ENCODE data around the gene C2. TPM values are rescaled to one million over a fixed set of nuclear protein-coding genes. Genes with fewer than 3 reads are reported as not detected.
"Not testable (repeated sequence)": the region's sequence is repeated elsewhere in the genome, so short reads cannot be mapped to it uniquely, and the experiment has no call there.

Gene C2

DNA sequence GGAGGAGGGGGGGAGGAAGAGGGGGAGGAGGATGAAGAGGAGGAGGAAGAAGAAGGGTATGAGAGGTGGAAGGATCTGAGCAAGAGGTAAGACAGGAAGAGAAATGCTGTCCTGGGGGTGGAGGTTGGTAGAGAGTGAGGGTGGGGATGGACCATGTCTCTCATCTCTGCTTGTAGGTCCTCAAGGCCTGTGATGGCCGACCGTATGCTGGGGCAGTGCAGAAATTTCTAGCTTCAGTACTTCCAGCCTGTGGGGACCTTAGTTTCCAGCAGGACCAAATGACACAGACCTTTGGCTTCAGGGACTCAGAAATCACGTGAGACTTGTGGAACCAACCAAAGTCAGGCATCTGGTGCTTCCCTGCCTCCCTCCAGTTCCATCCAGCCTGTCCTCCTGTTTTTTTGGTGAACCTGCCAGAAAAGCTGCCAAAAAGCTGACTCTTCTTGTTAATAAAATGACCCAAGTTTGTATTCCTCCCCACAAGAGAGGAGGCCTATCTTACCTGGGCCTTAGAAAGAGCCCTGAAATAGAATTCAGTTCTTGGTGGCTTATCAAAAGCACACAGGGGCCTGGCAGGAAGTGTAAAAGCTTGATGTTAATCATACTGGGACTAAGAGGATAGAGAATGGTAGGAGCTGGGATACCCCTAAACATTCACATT, 51.9 kb downstream of the C2 start:
- Histone ChIP-seq H3K27ac (replicated peaks) (no peak overlapping the region), H3K27me3 (ENCODE audit: insufficient read depth, poor library complexity, severe bottlenecking) (no peaks in the 10 kb centered on the region), H3K4me3 (replicated peaks; ENCODE audit: insufficient read depth, low read length) (no peak overlapping the region)
- TF ChIP-seq POLR2AphosphoS5 (IDR thresholded peaks at IDR 0.05; ENCODE audit: low read depth) (no peak), SPI1 (IDR thresholded peaks at IDR 0.05; ENCODE audit: borderline replicate concordance, low read depth) (no peak), GABPA (IDR thresholded peaks at IDR 0.05; ENCODE audit: low read depth) (no peak)
- TF ChIP-seq, protein P1, sequence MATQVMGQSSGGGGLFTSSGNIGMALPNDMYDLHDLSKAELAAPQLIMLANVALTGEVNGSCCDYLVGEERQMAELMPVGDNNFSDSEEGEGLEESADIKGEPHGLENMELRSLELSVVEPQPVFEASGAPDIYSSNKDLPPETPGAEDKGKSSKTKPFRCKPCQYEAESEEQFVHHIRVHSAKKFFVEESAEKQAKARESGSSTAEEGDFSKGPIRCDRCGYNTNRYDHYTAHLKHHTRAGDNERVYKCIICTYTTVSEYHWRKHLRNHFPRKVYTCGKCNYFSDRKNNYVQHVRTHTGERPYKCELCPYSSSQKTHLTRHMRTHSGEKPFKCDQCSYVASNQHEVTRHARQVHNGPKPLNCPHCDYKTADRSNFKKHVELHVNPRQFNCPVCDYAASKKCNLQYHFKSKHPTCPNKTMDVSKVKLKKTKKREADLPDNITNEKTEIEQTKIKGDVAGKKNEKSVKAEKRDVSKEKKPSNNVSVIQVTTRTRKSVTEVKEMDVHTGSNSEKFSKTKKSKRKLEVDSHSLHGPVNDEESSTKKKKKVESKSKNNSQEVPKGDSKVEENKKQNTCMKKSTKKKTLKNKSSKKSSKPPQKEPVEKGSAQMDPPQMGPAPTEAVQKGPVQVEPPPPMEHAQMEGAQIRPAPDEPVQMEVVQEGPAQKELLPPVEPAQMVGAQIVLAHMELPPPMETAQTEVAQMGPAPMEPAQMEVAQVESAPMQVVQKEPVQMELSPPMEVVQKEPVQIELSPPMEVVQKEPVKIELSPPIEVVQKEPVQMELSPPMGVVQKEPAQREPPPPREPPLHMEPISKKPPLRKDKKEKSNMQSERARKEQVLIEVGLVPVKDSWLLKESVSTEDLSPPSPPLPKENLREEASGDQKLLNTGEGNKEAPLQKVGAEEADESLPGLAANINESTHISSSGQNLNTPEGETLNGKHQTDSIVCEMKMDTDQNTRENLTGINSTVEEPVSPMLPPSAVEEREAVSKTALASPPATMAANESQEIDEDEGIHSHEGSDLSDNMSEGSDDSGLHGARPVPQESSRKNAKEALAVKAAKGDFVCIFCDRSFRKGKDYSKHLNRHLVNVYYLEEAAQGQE (IDR thresholded peaks at IDR 0.05; ENCODE audit: insufficient replicate concordance, low read depth), result no peak
- TF ChIP-seq, protein P2, sequence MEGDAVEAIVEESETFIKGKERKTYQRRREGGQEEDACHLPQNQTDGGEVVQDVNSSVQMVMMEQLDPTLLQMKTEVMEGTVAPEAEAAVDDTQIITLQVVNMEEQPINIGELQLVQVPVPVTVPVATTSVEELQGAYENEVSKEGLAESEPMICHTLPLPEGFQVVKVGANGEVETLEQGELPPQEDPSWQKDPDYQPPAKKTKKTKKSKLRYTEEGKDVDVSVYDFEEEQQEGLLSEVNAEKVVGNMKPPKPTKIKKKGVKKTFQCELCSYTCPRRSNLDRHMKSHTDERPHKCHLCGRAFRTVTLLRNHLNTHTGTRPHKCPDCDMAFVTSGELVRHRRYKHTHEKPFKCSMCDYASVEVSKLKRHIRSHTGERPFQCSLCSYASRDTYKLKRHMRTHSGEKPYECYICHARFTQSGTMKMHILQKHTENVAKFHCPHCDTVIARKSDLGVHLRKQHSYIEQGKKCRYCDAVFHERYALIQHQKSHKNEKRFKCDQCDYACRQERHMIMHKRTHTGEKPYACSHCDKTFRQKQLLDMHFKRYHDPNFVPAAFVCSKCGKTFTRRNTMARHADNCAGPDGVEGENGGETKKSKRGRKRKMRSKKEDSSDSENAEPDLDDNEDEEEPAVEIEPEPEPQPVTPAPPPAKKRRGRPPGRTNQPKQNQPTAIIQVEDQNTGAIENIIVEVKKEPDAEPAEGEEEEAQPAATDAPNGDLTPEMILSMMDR (IDR thresholded peaks at IDR 0.05; ENCODE audit: insufficient read depth, low read length), result no peak
- DNase-seq (ENCODE audit: low read depth in 1 of 2, low spot score in 1 of 2), result no peak

DNA sequence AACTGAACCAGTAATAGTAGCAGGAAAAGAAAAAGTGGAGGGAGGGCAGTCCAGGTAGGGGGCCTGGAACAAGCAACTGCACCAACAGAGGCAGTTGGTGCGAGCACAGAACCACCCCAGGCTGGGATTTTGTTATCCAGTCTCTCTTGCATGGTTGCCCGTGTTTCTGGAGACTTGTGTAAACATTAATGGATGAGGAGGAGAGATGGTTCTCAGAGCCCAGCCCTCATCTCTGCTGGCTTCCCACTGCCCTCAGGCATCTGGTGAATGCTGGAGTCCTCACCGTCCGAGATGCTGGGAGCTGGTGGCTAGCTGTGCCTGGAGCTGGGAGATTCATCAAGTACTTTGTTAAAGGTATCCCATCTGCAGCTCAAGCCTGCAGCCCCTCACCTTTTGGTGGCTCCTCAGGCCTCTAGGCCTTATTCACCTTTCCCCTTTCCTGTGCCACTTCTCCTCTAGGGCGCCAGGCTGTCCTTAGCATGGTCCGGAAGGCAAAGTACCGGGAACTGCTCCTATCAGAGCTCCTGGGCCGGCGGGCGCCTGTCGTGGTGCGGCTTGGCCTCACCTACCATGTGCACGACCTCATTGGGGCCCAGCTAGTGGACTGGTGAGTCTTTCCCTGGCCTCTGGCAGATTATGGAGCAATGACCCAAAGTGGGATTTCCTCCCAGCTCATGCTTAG, 52.8 kb downstream of the C2 start:
- not testable (repeated sequence) for DNase-seq (ENCODE audit: low read depth in 1 of 2, low spot score in 1 of 2); H3K27ac ChIP-seq (replicated peaks); H3K27me3 ChIP-seq (ENCODE audit: insufficient read depth, poor library complexity, severe bottlenecking); H3K4me3 ChIP-seq (replicated peaks; ENCODE audit: insufficient read depth, low read length)

DNA sequence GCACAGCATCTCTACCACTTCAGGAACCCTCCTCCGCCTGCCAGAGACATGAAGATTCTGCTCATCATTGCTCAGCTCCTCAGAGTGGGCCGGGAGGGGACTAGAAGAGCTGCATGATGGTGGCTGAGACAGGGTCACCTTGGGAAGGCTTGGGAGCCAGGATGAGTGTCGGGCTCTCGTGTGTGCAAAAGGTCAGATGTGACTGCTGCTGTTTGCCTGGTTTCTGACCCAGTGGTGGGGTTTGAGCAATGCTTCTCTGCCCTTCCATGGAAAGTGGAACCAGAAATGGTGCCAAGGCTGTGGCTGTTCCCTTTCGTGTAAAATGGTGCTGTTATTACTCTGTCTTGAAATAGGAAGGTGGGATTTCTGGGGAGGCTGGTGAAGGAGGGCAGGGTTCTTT, 53.5 kb downstream of the C2 start:
- H3K27ac ChIP-seq (replicated peaks); H3K4me3 ChIP-seq (replicated peaks; ENCODE audit: insufficient read depth, low read length); H3K27me3 ChIP-seq (ENCODE audit: insufficient read depth, poor library complexity, severe bottlenecking); DNase-seq (ENCODE audit: low read depth in 1 of 2, low spot score in 1 of 2): not testable (repeated sequence)

DNA sequence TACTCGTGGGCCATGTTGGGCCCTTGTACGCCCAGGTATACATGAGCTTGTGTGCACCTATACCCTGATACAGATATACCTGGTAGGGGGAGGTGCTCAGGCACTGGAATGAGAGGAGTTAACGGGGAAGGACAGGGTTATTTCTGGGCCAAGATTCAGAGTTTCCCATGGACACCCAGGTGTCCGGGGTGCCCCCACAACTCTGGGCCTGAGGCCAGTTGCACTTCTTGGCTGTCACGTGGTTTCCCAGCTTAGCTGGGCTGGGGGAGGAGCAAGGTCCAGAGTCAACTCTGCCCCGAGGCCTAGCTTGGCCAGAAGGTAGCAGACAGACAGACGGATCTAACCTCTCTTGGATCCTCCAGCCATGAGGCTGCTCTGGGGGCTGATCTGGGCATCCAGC, 54.2 kb downstream of the C2 start, which contains the start of gene C4A:
Gene C4A, plus strand, starts transcription at position 314 of the 400 bp plus-strand sequence. Its CDS starts 51 bp downstream, at position 365.
- not testable (repeated sequence) for H3K27ac ChIP-seq (replicated peaks); H3K4me3 ChIP-seq (replicated peaks; ENCODE audit: insufficient read depth, low read length); DNase-seq (ENCODE audit: low read depth in 1 of 2, low spot score in 1 of 2); H3K27me3 ChIP-seq (ENCODE audit: insufficient read depth, poor library complexity, severe bottlenecking)

DNA sequence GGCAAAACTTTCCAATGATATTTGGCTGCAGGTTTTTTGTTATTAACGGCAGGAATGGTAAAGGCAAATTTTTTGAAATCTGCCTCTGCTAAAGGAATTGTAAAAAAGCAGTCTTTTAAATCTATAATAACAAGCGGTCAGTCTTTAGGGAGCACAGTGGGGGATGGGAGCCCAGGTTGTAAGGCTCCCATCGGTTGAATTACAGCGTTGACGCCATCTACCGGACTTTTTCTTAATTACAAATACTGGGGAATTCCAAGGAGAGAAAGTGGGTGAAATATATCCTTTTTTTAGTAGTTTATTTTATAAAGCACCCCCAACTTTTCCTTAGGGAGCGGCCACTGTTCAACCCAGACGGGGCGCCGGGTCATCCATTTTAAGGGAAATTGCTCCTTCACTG, 61.8 kb downstream of the C2 start:
- not testable (repeated sequence) for H3K4me3 ChIP-seq (replicated peaks; ENCODE audit: insufficient read depth, low read length); H3K27me3 ChIP-seq (ENCODE audit: insufficient read depth, poor library complexity, severe bottlenecking); H3K27ac ChIP-seq (replicated peaks); DNase-seq (ENCODE audit: low read depth in 1 of 2, low spot score in 1 of 2)

DNA sequence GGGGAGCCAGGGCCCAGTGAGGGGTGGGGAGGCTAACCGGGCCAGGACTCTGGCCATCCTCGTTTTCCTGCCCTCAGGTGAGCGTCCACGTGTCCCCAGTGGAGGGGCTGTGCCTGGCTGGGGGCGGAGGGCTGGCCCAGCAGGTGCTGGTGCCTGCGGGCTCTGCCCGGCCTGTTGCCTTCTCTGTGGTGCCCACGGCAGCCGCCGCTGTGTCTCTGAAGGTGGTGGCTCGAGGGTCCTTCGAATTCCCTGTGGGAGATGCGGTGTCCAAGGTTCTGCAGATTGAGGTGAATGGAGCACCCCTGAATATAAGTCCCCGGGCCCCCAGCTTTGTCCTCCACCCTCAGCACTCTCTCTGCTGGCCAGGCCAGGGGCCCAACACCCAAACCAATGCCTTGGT, 66.9 kb downstream of the C2 start:
- H3K27me3 ChIP-seq (ENCODE audit: insufficient read depth, poor library complexity, severe bottlenecking); H3K27ac ChIP-seq (replicated peaks); DNase-seq (ENCODE audit: low read depth in 1 of 2, low spot score in 1 of 2): not testable (repeated sequence)

More for the DNA sequence above, 66.9 kb downstream of the C2 start:
- not testable (repeated sequence) for H3K4me3 ChIP-seq (replicated peaks; ENCODE audit: insufficient read depth, low read length)

Small RNA genes within 50 kb of the gene (microRNA-seq; reads per million reads assigned to microRNA genes)
- not detected for gene MIR1236
